ENCODE data around the gene SVOPL. TPM values are rescaled to one million over a fixed set of nuclear protein-coding genes. Genes with fewer than 3 reads are reported as not detected.

The SVOPL gene
- total and polyA plus RNA-seq, 2 donors (not counting 1 experiment from before 2014, with no cell fraction given), result not detected

DNA sequence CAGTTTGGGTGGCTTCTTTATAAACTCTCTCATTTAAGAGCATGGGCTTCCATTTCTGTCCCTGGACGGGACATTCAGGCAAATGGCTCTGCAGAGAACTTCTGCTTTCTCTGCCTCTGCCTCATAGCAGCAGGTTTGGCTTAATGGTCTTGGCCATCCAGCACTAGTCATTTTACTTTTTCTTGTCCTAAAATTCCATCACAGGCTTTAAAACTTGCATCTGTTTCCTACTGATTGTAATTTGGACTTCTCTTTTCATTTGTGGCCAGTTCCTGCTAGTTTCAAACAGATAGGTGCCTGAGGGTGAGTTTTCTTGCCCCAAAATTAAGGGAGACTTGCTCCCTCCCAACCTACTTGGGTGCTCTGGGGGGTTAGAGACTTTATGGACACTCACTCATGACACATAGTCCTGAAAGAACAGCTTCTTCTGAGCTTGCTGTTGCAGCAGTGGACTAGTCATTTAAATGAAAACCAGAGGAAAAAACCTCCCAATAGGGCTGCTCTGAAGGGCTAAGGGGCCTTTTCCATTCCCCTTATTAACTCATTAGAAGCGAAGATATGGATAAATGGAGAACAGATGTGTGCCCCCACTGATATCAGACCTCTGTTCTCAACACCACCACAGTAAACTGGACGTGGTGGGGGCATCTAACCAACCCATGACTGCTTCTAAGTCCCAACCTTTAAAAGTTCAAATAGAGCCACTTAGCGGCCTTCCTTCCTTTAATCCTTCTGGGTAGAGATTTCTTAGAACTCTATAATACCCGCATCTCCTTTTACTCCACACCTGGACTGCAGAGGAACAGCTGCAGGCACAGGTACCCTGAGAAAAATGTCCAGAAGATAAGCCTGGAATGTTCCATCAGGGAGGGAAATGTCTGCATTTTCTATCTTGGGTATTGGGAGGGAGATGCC is 38.8 kb downstream of the SVOPL start:
- no peak for TF ChIP-seq EZH2 (IDR thresholded peaks at IDR 0.05; ENCODE audit: low read length, missing control alignments)
- TF ChIP-seq, protein P1, sequence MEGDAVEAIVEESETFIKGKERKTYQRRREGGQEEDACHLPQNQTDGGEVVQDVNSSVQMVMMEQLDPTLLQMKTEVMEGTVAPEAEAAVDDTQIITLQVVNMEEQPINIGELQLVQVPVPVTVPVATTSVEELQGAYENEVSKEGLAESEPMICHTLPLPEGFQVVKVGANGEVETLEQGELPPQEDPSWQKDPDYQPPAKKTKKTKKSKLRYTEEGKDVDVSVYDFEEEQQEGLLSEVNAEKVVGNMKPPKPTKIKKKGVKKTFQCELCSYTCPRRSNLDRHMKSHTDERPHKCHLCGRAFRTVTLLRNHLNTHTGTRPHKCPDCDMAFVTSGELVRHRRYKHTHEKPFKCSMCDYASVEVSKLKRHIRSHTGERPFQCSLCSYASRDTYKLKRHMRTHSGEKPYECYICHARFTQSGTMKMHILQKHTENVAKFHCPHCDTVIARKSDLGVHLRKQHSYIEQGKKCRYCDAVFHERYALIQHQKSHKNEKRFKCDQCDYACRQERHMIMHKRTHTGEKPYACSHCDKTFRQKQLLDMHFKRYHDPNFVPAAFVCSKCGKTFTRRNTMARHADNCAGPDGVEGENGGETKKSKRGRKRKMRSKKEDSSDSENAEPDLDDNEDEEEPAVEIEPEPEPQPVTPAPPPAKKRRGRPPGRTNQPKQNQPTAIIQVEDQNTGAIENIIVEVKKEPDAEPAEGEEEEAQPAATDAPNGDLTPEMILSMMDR (conservative IDR thresholded peaks at IDR 0.05 in 1 of 2, IDR thresholded peaks at IDR 0.05 in 1 of 2; ENCODE audit: low read depth in 1 of 2, low read length in 2 of 2), result no peak
- no peaks in the 10 kb centered on the region for H3K27me3 ChIP-seq (ENCODE audit: control insufficient read depth, insufficient read depth, low read length)
- no peak overlapping the region for H2AFZ ChIP-seq (ENCODE audit: low read length)
- no peaks in the 10 kb centered on the region for H3K4me1 ChIP-seq (ENCODE audit: control insufficient read depth, extremely low read depth, insufficient read depth, low read length)
- no peaks in the 10 kb centered on the region for H3K79me2 ChIP-seq (ENCODE audit: control insufficient read depth, insufficient read depth, low read length)
- no peak for DNase-seq (ENCODE audit: low read depth in 2 of 2)
- H3K9ac ChIP-seq (ENCODE audit: insufficient read depth, low read length), result no peak overlapping the region
- no peak overlapping the region for H3K4me2 ChIP-seq (ENCODE audit: extremely low read depth, insufficient read depth, low read length)
- H3K27ac ChIP-seq (ENCODE audit: insufficient read depth, low read length), result no peak overlapping the region
- no peaks in the 10 kb centered on the region for H3K9me3 ChIP-seq (ENCODE audit: control insufficient read depth, insufficient read depth, low read depth, low read length)
- no peaks in the 10 kb centered on the region for H4K20me1 ChIP-seq (ENCODE audit: control insufficient read depth, extremely low read depth, insufficient read depth, low read length)
- no peaks in the 10 kb centered on the region for H3K36me3 ChIP-seq (ENCODE audit: control insufficient read depth, insufficient read depth, low read length)
- H3K4me3 ChIP-seq (replicated peaks in 1 of 4; ENCODE audit: control extremely low read depth in 1 of 4, insufficient read depth in 1 of 4, low read depth in 3 of 4, low read length in 4 of 4), result no peak overlapping the region

DNA sequence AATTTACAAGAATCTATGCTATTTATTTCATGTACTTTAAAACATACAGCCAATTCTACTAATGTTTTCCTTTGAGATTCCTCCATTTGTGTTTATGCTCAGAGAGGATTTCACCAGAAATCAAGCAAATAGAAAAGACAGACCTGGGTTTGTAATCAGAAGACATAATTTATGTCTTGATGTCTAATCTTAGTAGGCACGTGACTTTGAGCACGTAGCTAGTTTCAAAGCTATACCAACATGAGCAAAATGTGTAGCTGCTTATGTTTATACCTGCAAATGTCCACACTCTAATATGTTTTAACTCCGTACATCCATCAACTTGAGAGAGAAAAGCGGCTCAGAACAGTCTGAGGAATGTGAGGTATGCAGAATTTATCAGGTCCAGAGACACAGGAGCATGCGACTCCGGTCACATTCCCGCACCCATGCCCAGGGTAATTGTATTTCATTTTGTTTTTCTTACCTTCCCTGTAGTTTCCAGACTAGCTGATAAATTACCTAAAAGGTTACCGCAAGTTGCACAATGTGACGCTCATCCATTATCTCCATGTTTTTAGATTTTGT is 40.0 kb downstream of the SVOPL start:
- TF ChIP-seq, protein P1 (conservative IDR thresholded peaks at IDR 0.05 in 1 of 2, IDR thresholded peaks at IDR 0.05 in 1 of 2; ENCODE audit: low read depth in 1 of 2, low read length in 2 of 2), result no peak
- TF ChIP-seq EZH2 (IDR thresholded peaks at IDR 0.05; ENCODE audit: low read length, missing control alignments), result no peak
- Histone ChIP-seq H3K4me3 (replicated peaks in 1 of 4; ENCODE audit: control extremely low read depth in 1 of 4, insufficient read depth in 1 of 4, low read depth in 3 of 4, low read length in 4 of 4) (no peak overlapping the region), H3K79me2 (ENCODE audit: control insufficient read depth, insufficient read depth, low read length) (no peaks in the 10 kb centered on the region), H4K20me1 (ENCODE audit: control insufficient read depth, extremely low read depth, insufficient read depth, low read length) (no peaks in the 10 kb centered on the region), H3K27me3 (ENCODE audit: control insufficient read depth, insufficient read depth, low read length) (no peaks in the 10 kb centered on the region), H3K27ac (ENCODE audit: insufficient read depth, low read length) (no peak overlapping the region), H3K4me2 (ENCODE audit: extremely low read depth, insufficient read depth, low read length) (no peak overlapping the region), H3K36me3 (ENCODE audit: control insufficient read depth, insufficient read depth, low read length) (no peaks in the 10 kb centered on the region), H3K4me1 (ENCODE audit: control insufficient read depth, extremely low read depth, insufficient read depth, low read length) (no peaks in the 10 kb centered on the region), H3K9me3 (ENCODE audit: control insufficient read depth, insufficient read depth, low read depth, low read length) (no peaks in the 10 kb centered on the region), H2AFZ (ENCODE audit: low read length) (no peak overlapping the region), H3K9ac (ENCODE audit: insufficient read depth, low read length) (no peak overlapping the region)
- no peak for DNase-seq (ENCODE audit: low read depth in 2 of 2)

DNA sequence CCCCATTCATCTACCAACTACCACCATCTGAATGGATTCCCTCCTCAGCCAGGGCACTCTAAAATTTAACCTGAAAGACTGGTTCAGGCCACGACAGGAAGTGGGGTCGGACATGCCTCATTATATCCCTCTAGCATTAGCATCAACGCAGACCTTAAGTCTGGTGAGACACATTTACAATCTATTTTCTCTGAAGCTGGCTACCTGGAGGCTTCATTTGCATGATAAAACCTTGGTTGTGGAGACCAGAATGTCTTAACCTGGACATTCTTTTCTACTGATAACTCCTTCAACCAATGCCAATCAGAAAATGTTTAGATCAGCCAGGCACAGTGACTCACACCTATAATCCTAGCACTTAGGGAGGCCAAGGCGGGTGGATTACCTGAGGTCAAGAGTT is 42.3 kb downstream of the SVOPL start:
- H3K9ac ChIP-seq (ENCODE audit: insufficient read depth, low read length), result no peak overlapping the region
- no peak overlapping the region for H2AFZ ChIP-seq (ENCODE audit: low read length)
- no peaks in the 10 kb centered on the region for H3K27me3 ChIP-seq (ENCODE audit: control insufficient read depth, insufficient read depth, low read length)
- H3K36me3 ChIP-seq (ENCODE audit: control insufficient read depth, insufficient read depth, low read length), result no peaks in the 10 kb centered on the region
- no peak for TF ChIP-seq EZH2 (IDR thresholded peaks at IDR 0.05; ENCODE audit: low read length, missing control alignments)
- TF ChIP-seq, protein P1 (conservative IDR thresholded peaks at IDR 0.05 in 1 of 2, IDR thresholded peaks at IDR 0.05 in 1 of 2; ENCODE audit: low read depth in 1 of 2, low read length in 2 of 2), result no peak
- H3K4me2 ChIP-seq (ENCODE audit: extremely low read depth, insufficient read depth, low read length), result no peak overlapping the region
- H3K4me1 ChIP-seq (ENCODE audit: control insufficient read depth, extremely low read depth, insufficient read depth, low read length), result no peaks in the 10 kb centered on the region
- H3K9me3 ChIP-seq (ENCODE audit: control insufficient read depth, insufficient read depth, low read depth, low read length), result no peaks in the 10 kb centered on the region
- no peaks in the 10 kb centered on the region for H4K20me1 ChIP-seq (ENCODE audit: control insufficient read depth, extremely low read depth, insufficient read depth, low read length)
- H3K4me3 ChIP-seq (replicated peaks in 1 of 4; ENCODE audit: control extremely low read depth in 1 of 4, insufficient read depth in 1 of 4, low read depth in 3 of 4, low read length in 4 of 4), result no peak overlapping the region
- no peaks in the 10 kb centered on the region for H3K79me2 ChIP-seq (ENCODE audit: control insufficient read depth, insufficient read depth, low read length)
- H3K27ac ChIP-seq (ENCODE audit: insufficient read depth, low read length), result no peak overlapping the region
- DNase-seq (ENCODE audit: low read depth in 2 of 2), result no peak

All from fibroblast of lung (primary cell).